C4-2B (cell line): ENCODE measurements around the gene P4HA1.

Experiments used
- H3K27ac ChIP-seq: fragments of 450-650 bp; 2 replicates; pipeline ENCODE4 v1.5.1; 2017
- ZFX ChIP-seq: fragments of 450-650 bp; IDR thresholded peaks from 2 replicates; pipeline ENCODE4 v1.6.1; 2017
- TF ChIP-seq, protein P1 (sequence below): fragments of 450-650 bp; conservative IDR thresholded peaks from 2 replicates; pipeline ENCODE4 v1.5.1; 2017; ENCODE audit warnings: mild to moderate bottlenecking

The P4HA1 gene

DNA sequence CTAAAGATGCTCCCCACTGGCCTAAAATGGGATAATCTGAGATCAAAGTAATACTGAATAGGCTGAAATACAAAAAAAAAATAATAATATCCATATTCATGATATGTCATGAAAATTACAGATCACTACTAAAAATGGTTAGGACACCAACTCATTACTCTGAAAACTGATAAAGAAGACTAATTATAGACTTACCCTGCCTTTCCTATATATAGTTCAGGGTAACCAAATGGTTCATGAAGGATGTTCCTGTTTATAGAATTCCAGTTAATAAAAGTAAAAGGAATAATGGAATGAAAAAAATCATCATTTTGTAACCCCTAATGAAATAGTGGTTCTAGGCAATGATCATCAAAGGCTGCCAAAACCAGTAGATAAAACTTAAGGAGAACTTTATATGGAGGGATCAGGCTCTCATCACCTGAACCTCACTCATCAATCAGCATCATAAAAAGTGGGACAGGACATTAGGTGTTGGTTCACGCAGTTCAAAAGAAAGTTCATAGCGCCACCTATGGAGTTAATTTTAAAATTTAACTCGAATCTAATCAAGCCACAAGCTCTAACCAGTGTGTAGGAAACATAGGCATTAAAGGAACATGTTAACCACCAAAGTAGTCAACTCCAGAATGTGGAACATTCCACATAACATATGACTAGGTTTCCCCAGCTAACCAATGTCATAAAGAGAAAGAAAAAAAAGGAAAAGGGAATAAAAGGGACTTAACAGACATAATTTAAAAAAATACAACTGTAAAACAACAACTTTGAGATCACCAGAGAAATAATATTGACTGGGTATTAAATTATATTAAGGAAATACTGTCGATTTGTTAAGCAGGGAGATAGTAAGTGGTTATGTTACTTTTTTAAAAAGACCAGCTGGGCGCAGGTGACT, 35.7 kb downstream of the P4HA1 start:
- TF ChIP-seq, protein P1, sequence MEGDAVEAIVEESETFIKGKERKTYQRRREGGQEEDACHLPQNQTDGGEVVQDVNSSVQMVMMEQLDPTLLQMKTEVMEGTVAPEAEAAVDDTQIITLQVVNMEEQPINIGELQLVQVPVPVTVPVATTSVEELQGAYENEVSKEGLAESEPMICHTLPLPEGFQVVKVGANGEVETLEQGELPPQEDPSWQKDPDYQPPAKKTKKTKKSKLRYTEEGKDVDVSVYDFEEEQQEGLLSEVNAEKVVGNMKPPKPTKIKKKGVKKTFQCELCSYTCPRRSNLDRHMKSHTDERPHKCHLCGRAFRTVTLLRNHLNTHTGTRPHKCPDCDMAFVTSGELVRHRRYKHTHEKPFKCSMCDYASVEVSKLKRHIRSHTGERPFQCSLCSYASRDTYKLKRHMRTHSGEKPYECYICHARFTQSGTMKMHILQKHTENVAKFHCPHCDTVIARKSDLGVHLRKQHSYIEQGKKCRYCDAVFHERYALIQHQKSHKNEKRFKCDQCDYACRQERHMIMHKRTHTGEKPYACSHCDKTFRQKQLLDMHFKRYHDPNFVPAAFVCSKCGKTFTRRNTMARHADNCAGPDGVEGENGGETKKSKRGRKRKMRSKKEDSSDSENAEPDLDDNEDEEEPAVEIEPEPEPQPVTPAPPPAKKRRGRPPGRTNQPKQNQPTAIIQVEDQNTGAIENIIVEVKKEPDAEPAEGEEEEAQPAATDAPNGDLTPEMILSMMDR = peak; percentile 79
- no peak for TF ChIP-seq ZFX
- no peak overlapping the region for H3K27ac ChIP-seq

DNA sequence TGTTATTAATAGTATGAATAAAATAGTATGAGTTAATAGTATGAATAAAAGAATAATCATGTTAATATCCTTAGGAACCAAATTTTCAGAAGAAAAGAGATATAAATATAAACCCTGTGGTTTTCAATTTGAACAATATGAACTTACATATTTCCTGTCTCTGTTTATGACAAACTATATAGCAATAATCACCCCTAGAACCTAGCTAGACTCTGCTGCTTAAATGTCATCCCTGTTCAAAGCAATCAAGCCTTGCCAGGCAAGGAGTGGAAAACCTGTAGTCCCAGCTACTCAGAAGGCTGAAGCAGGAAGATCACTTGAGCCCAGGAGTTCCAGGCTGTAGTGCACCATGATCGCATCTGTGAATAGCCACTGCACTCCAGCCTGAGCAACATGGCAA, 36.5 kb downstream of the P4HA1 start:
- TF ChIP-seq, protein P1 = no peak
- TF ChIP-seq ZFX = no peak
- no peak overlapping the region for H3K27ac ChIP-seq

DNA sequence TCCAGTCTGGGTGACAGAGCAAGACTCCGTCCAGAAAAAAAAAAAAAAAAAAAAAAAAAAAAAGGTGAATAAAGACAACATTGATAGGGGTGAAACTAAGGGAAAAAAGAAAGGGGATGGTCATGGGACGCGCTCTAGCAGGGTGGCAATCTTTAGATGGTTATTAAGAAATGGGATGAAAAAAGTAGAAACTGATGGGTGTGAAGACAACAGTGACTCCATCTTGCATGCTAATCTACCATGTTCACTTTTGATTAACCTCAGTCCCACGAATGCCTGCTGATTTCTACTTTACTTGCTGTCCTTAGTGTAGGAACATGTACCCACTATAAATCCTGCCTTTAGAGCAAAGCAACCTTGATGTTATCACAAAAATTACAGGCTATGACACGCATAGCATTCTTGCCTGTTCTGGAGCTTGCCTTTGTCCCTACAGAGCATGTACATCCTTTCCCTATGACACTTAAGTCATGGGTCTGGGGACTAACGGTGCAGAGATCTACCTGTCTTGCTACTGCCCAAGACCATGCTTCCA, 38.5 kb downstream of the P4HA1 start:
- H3K27ac ChIP-seq = no peak overlapping the region
- no peak for TF ChIP-seq ZFX
- TF ChIP-seq, protein P1 = no peak

DNA sequence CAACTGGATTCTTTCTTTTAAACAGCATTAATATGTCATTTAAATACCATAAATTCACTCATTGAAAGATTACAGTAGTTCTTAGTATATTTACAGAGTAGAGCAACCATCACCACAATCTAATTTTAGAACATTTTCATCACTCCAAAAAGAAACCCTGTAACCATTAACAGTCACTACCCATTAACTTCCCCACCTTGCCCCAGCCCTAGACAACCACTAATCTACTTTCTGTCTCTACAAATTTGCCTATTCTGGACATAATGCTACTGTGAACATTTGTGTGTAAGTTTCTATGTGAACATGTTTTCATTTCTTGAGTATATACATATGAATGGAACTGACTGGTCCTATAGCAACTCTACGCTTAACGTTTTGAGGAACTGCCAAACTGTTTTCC, 42.4 kb downstream of the P4HA1 start:
- H3K27ac ChIP-seq = no peak overlapping the region
- TF ChIP-seq, protein P1 = no peak
- TF ChIP-seq ZFX = no peak

DNA sequence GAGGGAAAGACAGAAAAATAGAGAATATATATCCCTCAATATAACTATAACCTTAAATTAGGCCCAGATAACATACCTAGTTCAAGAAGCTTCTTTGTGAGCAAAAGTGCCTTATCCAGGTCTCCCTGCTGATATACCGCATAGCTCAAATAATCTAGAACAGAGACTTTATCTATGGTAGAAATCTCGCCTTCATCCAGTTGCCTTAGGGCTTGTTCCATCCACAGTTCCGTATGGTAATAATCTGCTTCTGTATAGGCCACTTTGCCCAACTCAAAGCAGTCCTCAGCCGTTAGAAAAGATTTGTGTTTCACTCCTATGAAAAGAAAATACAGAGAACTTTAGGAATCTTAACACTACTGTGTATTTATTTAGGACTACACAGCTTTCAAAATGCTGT, 43.4 kb downstream of the P4HA1 start:
- no peak overlapping the region for H3K27ac ChIP-seq
- TF ChIP-seq ZFX = no peak
- TF ChIP-seq, protein P1 = no peak

DNA sequence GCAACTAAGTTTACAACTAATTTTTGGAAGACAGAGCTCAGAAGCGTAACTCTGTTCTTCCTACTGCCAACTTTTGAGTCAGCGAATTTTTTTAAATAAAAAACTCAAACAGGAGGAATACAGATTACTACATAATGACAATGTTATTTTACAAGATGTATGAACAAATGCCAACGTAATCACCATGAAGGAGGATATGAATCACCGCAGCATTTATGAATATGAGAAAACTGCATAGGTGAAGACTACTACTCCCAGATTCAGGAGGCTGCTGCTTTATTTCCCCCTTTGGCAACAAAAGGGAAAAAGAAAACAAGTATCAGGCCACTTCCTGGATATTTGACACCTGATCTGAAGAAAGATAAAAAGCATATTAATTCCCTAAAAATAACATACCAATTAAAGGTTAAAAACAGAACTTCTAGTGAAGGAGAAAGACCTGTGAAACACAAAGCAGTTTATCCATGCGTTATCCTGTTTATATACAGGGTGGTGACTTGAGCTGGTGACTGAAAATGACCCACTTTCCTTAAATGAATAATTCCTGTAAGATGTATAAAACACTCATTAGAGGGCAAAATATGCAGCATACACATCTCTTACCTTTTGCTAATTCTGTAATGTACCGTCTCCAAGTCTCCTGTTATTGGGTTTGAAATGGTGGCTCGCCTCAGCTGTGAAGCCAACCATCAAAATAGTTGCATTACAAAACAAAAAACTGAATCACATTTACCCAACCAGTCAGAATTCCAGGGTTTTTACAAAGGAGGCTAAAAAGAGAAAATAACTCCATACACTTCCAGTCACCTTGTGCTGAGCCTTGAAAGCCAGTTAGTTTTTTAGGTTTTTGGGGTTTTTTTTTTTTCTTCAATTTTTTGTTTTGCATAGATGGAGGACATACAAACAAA, 52.0 kb downstream of the P4HA1 start:
- no peak overlapping the region for H3K27ac ChIP-seq
- TF ChIP-seq ZFX = no peak
- TF ChIP-seq, protein P1 = no peak
